Activated T-cell treated with anti-CD3 and anti-CD28 coated beads for 4 hours (primary cell): Measurements from ENCODE around the gene SYS1.

Experiments used
- DNase-seq: peaks from one replicate; pipeline ENCODE4 v3.0.0-alpha.2; 2020

SYS1 gene

GRCh38 chr20:45358282-45359068 lies 4.5 kb upstream of the SYS1 start:
- DNase-seq, result no peak

- no peak for DNase-seq
These were observed 3.9 kb upstream of the SYS1 start for GRCh38 chr20:45359069-45359405.

- no peak for DNase-seq
These were observed 3.4 kb upstream of the SYS1 start for GRCh38 chr20:45359406-45360148.

GRCh38 chr20:45361793-45362192 lies 1.2 kb upstream of the SYS1 start:
- no peak for DNase-seq

GRCh38 chr20:45363611-45364492 lies 896 bp downstream of the SYS1 start:
- no peak for DNase-seq

GRCh38 chr20:45365444-45365970 lies 2.6 kb downstream of the SYS1 start:
- no peak for DNase-seq

- DNase-seq, result no peak
These were observed 3.2 kb downstream of the SYS1 start for GRCh38 chr20:45366192-45366591.

GRCh38 chr20:45366631-45367030 lies 3.7 kb downstream of the SYS1 start:
- DNase-seq, result no peak

GRCh38 chr20:45367126-45367525 lies 4.2 kb downstream of the SYS1 start:
- DNase-seq, result no peak

- no peak for DNase-seq
These were observed 5.4 kb downstream of the SYS1 start for GRCh38 chr20:45368221-45368980.

GRCh38 chr20:45370571-45371160 lies 7.7 kb downstream of the SYS1 start:
- no peak for DNase-seq

GRCh38 chr20:45372241-45372640 lies 9.3 kb downstream of the SYS1 start:
- DNase-seq, result no peak

GRCh38 chr20:45372646-45373352 lies 9.8 kb downstream of the SYS1 start:
- DNase-seq, result no peak

GRCh38 chr20:45373353-45374100 lies 10.6 kb downstream of the SYS1 start:
- DNase-seq, result peak; percentile 93

- no peak for DNase-seq
These were observed 11.1 kb downstream of the SYS1 start for GRCh38 chr20:45374101-45374467.

GRCh38 chr20:45374966-45375365 lies 12.0 kb downstream of the SYS1 start:
- no peak for DNase-seq

- DNase-seq, result no peak
These were observed 14.3 kb downstream of the SYS1 start for GRCh38 chr20:45377269-45377668.

GRCh38 chr20:45378191-45378590 lies 15.2 kb downstream of the SYS1 start, which contains the start of gene TP53TG5:
TSS of gene TP53TG5 (minus strand) at chr20:45378325. CDS start at chr20:45378236, 89 bp downstream.
- no peak for DNase-seq

- DNase-seq, result no peak
These were observed 24.3 kb downstream of the SYS1 start for GRCh38 chr20:45387274-45387673.

GRCh38 chr20:45390931-45391330 lies 28.0 kb downstream of the SYS1 start:
- no peak for DNase-seq

GRCh38 chr20:45391559-45391958 lies 28.6 kb downstream of the SYS1 start:
- DNase-seq, result no peak
